AG04450 (cell line): ENCODE measurements around the gene FCN3. TPM values are rescaled to one million over a fixed set of nuclear protein-coding genes. Genes with fewer than 3 reads are reported as not detected.
"Not testable (repeated sequence)": the region's sequence is repeated elsewhere in the genome, so short reads cannot be mapped to it uniquely, and the experiment has no call there.

ENCODE experiments used
- CTCF ChIA-PET: fragments of 300-600, 350-600 bp; formaldehyde crosslinking; extraction: SDS; loops from one replicate; lab custom pipeline; 2022; ENCODE audit warnings: antibody characterized with exemption, inconsistent platforms; lab: Charles Lee
- POLR2A ChIA-PET: fragments of 350-600 bp; formaldehyde crosslinking; extraction: SDS; loops from one replicate; lab custom pipeline; 2021; ENCODE audit warnings: antibody characterized with exemption, inconsistent platforms; lab: Yijun Ruan, JAX
- DNase-seq: peaks from one replicate; pipeline ENCODE4 v3.0.0-alpha.2; 2011; ENCODE audit warnings: low read depth, low spot score
- H3K27ac ChIP-seq: one replicate; pipeline ENCODE4 v1.5.1; 2012; ENCODE audit warnings: low read depth, low read length, control low read depth
- H3K27me3 ChIP-seq: one replicate; pipeline ENCODE4 v1.6.0; 2012; ENCODE audit warnings: low read length; ENCODE audit not compliant: control insufficient read depth, insufficient read depth
- H3K4me3 ChIP-seq: 2 replicates; pipeline ENCODE4 v1.5.1; 2011; ENCODE audit warnings: mild to moderate bottlenecking, low read depth, low read length, control low read depth
- H3K9me3 ChIP-seq: 2 replicates; pipeline ENCODE4 v1.5.1; 2012; ENCODE audit warnings: low read length; ENCODE audit not compliant: control insufficient read depth, insufficient read depth
- CTCF ChIP-seq: IDR thresholded peaks from 2 replicates; pipeline ENCODE4 v1.5.1; 2011; ENCODE audit warnings: low read depth, low read length, control low read depth, inconsistent platforms
- polyA plus RNA-seq: library from polyadenylated mRNA; depleted of rRNA; stranded (reverse); fragments of >200 nt; gene quantifications from 2 replicates; pipeline ENCODE4 v1.2.3, GENCODE V29; 2011

The FCN3 gene
- polyA plus RNA-seq, 1 experiment, result not detected

DNA sequence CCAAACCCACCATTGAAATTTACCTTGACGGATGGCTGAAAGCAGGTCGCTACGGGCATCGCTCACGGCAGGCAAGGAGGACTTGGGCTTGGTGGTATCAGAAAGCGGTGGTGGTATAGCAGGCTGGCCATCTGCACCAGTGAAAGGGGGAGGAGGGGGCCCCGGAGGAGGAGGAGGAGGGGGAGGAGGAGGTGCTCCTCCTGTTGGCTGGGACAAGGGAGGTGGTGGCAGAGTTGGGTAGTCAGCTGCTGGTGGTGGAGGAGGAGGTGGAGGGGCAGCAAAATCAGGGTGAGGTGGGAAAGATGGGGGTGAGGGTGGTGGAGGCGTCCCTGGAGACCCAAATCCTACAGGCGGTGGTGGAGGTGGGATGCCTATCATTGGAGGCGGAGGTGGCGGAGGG, 35.0 kb upstream of the FCN3 start:
- Histone ChIP-seq H3K9me3 (no peaks in the 10 kb centered on the region), H3K4me3 (no peak overlapping the region), H3K27me3 (no peaks in the 10 kb centered on the region), H3K27ac (no peak overlapping the region)
- CTCF ChIA-PET, result interaction anchor here (1.4 to 2.5 kb wide), 2 partner anchors 14 to 199 kb away, joined by 3 to 8 read pairs; no protein-coding TSS in a partner anchor
- no peak for TF ChIP-seq CTCF
- no peak for DNase-seq
- POLR2A ChIA-PET, result no interaction called here

DNA sequence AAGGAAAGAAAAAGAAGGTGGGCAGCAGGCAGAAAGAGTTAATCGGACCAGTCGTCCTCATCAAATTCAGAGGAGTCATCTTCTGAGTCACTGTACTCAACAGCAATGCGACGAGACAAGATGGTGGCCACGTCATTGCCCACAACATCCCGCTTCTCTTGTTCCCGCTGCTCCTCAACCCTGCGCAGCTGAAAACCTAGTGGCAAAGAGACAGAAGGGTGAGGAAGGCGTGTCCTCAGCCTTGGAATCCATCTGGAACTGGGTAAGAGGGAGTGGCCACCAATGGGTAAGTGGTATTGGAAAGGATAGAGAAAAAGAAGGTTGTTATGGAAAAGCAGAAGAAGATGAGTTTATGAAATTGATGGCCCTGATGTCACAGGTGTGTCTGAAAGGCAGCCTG, 33.5 kb upstream of the FCN3 start:
- DNase-seq, result no peak
- no peaks in the 10 kb centered on the region for H3K27me3 ChIP-seq
- no peaks in the 10 kb centered on the region for H3K9me3 ChIP-seq
- H3K4me3 ChIP-seq, result no peak overlapping the region
- no peak for TF ChIP-seq CTCF
- ChIA-PET POLR2A (no interaction called here), CTCF (no interaction called here)
- no peak overlapping the region for H3K27ac ChIP-seq

DNA sequence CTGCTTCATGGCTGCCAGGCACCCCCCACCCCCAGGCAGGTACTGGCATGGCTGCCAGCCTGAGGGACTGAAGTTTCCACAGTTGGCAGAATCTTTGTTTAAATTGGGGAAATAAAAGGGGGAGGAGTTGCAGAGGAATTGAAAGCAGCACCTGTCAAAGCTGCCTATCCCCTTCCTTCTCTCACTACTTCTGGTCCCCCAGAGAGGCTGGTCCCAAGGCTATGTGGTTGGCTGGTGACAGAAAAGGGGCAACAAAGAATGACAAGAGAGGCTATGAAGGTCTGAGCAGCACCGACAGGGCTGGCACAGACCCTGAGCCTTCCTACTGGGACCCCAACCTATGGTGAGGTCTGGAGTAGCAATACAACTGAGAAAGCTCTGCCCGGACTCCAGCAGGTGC, 32.2 kb upstream of the FCN3 start:
- H3K27ac ChIP-seq, POLR2A ChIA-PET, H3K9me3 ChIP-seq, H3K27me3 ChIP-seq, DNase-seq, H3K4me3 ChIP-seq: not testable (repeated sequence)
- CTCF ChIA-PET, result interaction anchor here (1.0 to 1.5 kb wide), 3 partner anchors 8 to 150 kb away, joined by 3 to 4 read pairs (median 3); no protein-coding TSS in a partner anchor

GRCh38 chr1:27406362-27406680, 31.7 kb upstream of the FCN3 start:
- ChIA-PET POLR2A (no interaction called here), CTCF (interaction anchor here (1.0 to 1.5 kb wide), 3 partner anchors 9 to 151 kb away, joined by 3 to 4 read pairs (median 3); no protein-coding TSS in a partner anchor)
- no peak for TF ChIP-seq CTCF
- DNase-seq, result no peak
- no peaks in the 10 kb centered on the region for H3K27me3 ChIP-seq
- H3K4me3 ChIP-seq, result no peak overlapping the region
- no peaks in the 10 kb centered on the region for H3K9me3 ChIP-seq
- H3K27ac ChIP-seq, result no peak overlapping the region

GRCh38 chr1:27405598-27406361, 31.2 kb upstream of the FCN3 start:
- not testable (repeated sequence) for H3K4me3 ChIP-seq, H3K27ac ChIP-seq, H3K9me3 ChIP-seq, DNase-seq, H3K27me3 ChIP-seq
- CTCF ChIA-PET, result interaction anchor here (0.6 to 1.5 kb wide), 6 partner anchors 9 to 201 kb away, joined by 3 to 5 read pairs (median 4); no protein-coding TSS in a partner anchor
- POLR2A ChIA-PET, result interaction anchor here (0.5 to 1.2 kb wide), 3 partner anchors 11 to 105 kb away, joined by 3 to 5 read pairs (median 3); no protein-coding TSS in a partner anchor

GRCh38 chr1:27405074-27405473, 30.4 kb upstream of the FCN3 start:
- no peak for TF ChIP-seq CTCF
- DNase-seq, result no peak
- H3K9me3 ChIP-seq, result no peaks in the 10 kb centered on the region
- H3K27ac ChIP-seq, result no peak overlapping the region
- no peak overlapping the region for H3K4me3 ChIP-seq
- ChIA-PET POLR2A (interaction anchor here (0.6 to 1.2 kb wide), 2 partner anchors 10 to 105 kb away, joined by 3 read pairs; no protein-coding TSS in a partner anchor), CTCF (interaction anchor here (0.6 to 1.6 kb wide), 4 partner anchors 10 to 202 kb away, joined by 3 to 10 read pairs (median 4); no protein-coding TSS in a partner anchor)
- H3K27me3 ChIP-seq, result no peaks in the 10 kb centered on the region
